ENCODE measurements around the gene SDCCAG8. TPM values are rescaled to one million over a fixed set of nuclear protein-coding genes. Genes with fewer than 3 reads are reported as not detected.

The SDCCAG8 gene
- total RNA-seq, 4 donors from 2014 or later, result 17.5 to 37.6 (median 21.7) TPM

GRCh38 chr1:243394066-243394465 lies 138.2 kb downstream of the SDCCAG8 start:
- Histone ChIP-seq H3K27ac (no peak overlapping the region), H3K27me3 (no peaks in the 10 kb centered on the region), H3K4me1 (no peaks in the 10 kb centered on the region), H3K9me3 (no peaks in the 10 kb centered on the region), H3K36me3 (peaks cover 0 to 5% (median 0%) of the 10 kb centered on the region in 3 donors), H3K4me3 (no peak overlapping the region)
- TF ChIP-seq POLR2A (IDR thresholded peaks at IDR 0.05), result no peak
- TF ChIP-seq, protein P1, sequence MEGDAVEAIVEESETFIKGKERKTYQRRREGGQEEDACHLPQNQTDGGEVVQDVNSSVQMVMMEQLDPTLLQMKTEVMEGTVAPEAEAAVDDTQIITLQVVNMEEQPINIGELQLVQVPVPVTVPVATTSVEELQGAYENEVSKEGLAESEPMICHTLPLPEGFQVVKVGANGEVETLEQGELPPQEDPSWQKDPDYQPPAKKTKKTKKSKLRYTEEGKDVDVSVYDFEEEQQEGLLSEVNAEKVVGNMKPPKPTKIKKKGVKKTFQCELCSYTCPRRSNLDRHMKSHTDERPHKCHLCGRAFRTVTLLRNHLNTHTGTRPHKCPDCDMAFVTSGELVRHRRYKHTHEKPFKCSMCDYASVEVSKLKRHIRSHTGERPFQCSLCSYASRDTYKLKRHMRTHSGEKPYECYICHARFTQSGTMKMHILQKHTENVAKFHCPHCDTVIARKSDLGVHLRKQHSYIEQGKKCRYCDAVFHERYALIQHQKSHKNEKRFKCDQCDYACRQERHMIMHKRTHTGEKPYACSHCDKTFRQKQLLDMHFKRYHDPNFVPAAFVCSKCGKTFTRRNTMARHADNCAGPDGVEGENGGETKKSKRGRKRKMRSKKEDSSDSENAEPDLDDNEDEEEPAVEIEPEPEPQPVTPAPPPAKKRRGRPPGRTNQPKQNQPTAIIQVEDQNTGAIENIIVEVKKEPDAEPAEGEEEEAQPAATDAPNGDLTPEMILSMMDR (IDR thresholded peaks at IDR 0.05), result no peak
- no peak for DNase-seq
- intact Hi-C loops (cut with DNase I), result no loop called here
- 82 to 94% methylated on average over 4 of the region's 4 CpGs for WGBS, 2 donors

DNA sequence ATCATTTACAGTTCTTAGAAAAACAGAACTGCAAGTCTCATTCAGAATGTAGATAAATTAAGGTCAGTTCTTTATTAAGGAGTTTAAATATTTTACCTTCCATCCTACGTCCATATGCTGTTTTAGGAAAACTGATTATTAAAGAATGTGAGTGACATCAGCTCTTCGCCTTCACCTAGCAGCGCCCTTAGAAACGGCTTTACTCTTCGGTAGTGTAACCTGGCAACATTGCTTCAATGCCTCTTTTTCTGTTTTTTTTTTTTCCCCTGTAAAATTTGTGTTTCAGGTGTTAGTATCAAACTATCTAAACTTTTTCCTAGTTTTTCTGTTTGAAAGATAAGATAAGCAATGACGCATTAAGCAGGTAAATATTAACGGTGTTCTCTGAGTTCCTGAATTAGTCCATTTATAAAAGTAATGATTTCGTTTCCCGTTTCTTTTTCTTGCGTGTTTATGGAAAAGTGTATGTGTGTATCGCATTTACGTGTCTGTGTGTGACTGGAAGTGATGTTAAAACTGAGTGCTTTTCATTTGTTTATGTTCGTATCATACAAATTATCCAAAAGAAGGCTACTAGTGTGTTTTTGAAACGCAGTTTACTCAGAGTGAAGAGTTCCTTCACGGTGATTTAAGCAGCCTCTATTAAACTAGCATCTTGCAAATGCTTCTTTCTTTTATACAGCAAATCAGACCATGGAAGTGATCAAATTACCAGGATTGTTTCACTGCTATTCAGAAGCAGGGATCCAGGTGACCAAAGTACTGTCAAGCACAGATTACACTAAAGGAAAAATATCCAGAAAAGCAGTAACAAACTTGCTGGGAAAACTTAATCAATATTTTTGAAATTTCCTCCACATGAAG lies 139.0 kb downstream of the SDCCAG8 start:
- no peaks in the 10 kb centered on the region for H3K9me3 ChIP-seq
- H3K4me1 ChIP-seq, result no peaks in the 10 kb centered on the region
- H3K27me3 ChIP-seq, result no peaks in the 10 kb centered on the region
- H3K36me3 ChIP-seq, result peaks cover 0 to 5% (median 0%) of the 10 kb centered on the region in 3 donors
- 86 to 94% methylated on average over 15 of the region's 15 CpGs for WGBS, 2 donors
- no peak for TF ChIP-seq POLR2A (IDR thresholded peaks at IDR 0.05)
- TF ChIP-seq, protein P1 (IDR thresholded peaks at IDR 0.05), result no peak
- no peak overlapping the region for H3K27ac ChIP-seq
- no peak for DNase-seq
- H3K4me3 ChIP-seq, result no peak overlapping the region
- intact Hi-C loops (cut with DNase I), result no loop called here

DNA sequence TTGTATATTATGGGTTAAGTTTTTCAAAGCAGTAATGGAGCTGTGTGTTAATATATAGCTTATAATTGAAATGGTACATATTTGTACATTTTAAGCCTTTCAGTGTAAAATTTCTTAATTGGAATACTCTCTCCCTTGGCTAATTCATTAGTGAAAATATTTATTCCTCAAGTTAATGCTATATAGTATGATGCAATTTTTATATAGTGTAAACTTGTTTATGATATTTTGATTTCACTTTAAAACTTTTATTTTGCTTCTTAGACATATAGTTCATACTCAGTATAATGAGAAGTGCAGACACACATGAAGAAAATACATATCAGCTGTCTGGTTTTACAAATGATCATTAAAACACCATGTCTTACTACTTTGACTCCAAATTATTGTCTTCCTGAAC lies 140.6 kb downstream of the SDCCAG8 start:
- H3K4me1 ChIP-seq, result no peaks in the 10 kb centered on the region
- no peak overlapping the region for H3K27ac ChIP-seq
- no peaks in the 10 kb centered on the region for H3K9me3 ChIP-seq
- H3K27me3 ChIP-seq, result no peaks in the 10 kb centered on the region
- TF ChIP-seq POLR2A (IDR thresholded peaks at IDR 0.05), result no peak
- TF ChIP-seq, protein P1 (IDR thresholded peaks at IDR 0.05), result no peak
- no peaks in the 10 kb centered on the region for H3K36me3 ChIP-seq
- DNase-seq, result no peak
- H3K4me3 ChIP-seq, result no peak overlapping the region
- intact Hi-C loops (cut with DNase I), result no loop called here

GRCh38 chr1:243396876-243397275 lies 141.0 kb downstream of the SDCCAG8 start:
- H3K4me3 ChIP-seq, result no peak overlapping the region
- no peak for DNase-seq
- TF ChIP-seq, protein P1 (IDR thresholded peaks at IDR 0.05), result no peak
- TF ChIP-seq POLR2A (IDR thresholded peaks at IDR 0.05), result no peak

GRCh38 chr1:243397613-243398321 lies 141.9 kb downstream of the SDCCAG8 start:
- Histone ChIP-seq H3K4me1 (no peaks in the 10 kb centered on the region), H3K4me3 (no peak overlapping the region), H3K9me3 (no peaks in the 10 kb centered on the region), H3K27me3 (no peaks in the 10 kb centered on the region), H3K36me3 (no peaks in the 10 kb centered on the region), H3K27ac (no peak overlapping the region)
- intact Hi-C loops (cut with DNase I), result no loop called here
- DNase-seq, result no peak
- 80 to 86% methylated on average over 7 of the region's 7 CpGs for WGBS, 2 donors
- no peak for TF ChIP-seq POLR2A (IDR thresholded peaks at IDR 0.05)
- TF ChIP-seq, protein P1 (IDR thresholded peaks at IDR 0.05), result no peak

More at GRCh38 chr1:243396876-243397275, 141.0 kb downstream of the SDCCAG8 start:
- Histone ChIP-seq H3K9me3 (no peaks in the 10 kb centered on the region), H3K4me1 (no peaks in the 10 kb centered on the region), H3K27ac (no peak overlapping the region), H3K27me3 (no peaks in the 10 kb centered on the region), H3K36me3 (no peaks in the 10 kb centered on the region)
- 83 to 90% methylated on average over 5 of the region's 5 CpGs for WGBS, 2 donors
- intact Hi-C loops (cut with DNase I), result no loop called here

Data from esophagus squamous epithelium (tissue), 5 donors.